Stimulated activated naive CD8-positive, alpha-beta T cell treated with anti-CD3 and anti-CD28 coated beads, Interleukin-15, Interleukin-2, amounts not matched to agents 100 U/mL and 50 U/mL, for 24 hours (primary cell): ENCODE results near the gene ENPP7.
"Not testable (repeated sequence)": the region's sequence is repeated elsewhere in the genome, so short reads cannot be mapped to it uniquely, and the experiment has no call there.

Experiments used
- ATAC-seq: fragments of 150-1000 bp; cut with Tn5 transposase; one replicate; pipeline ENCODE4 v1.10.0; 2021
- DNase-seq: peaks from one replicate; pipeline ENCODE4 v3.0.0; 2021

ENPP7 gene

DNA sequence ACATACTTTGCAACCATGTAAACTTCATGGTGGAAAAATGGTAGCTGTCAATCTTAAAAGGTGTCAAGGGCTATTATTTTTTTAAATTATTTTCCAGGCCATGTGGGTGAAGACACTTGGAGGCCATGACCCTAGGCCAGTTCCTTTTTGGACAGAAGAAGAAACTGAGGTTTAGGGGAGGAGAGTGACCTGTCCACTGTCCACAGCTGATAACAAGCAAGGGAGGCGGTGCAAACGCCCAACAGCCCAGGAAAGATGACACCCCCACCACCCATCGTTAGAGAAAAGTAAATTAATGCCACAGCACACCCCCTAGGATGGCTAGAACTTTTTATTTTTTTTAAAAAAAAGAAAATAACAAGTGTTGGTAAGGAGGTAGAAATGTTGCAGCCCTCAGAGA lies 19.2 kb downstream of the ENPP7 start:
- no peak for DNase-seq

DNA sequence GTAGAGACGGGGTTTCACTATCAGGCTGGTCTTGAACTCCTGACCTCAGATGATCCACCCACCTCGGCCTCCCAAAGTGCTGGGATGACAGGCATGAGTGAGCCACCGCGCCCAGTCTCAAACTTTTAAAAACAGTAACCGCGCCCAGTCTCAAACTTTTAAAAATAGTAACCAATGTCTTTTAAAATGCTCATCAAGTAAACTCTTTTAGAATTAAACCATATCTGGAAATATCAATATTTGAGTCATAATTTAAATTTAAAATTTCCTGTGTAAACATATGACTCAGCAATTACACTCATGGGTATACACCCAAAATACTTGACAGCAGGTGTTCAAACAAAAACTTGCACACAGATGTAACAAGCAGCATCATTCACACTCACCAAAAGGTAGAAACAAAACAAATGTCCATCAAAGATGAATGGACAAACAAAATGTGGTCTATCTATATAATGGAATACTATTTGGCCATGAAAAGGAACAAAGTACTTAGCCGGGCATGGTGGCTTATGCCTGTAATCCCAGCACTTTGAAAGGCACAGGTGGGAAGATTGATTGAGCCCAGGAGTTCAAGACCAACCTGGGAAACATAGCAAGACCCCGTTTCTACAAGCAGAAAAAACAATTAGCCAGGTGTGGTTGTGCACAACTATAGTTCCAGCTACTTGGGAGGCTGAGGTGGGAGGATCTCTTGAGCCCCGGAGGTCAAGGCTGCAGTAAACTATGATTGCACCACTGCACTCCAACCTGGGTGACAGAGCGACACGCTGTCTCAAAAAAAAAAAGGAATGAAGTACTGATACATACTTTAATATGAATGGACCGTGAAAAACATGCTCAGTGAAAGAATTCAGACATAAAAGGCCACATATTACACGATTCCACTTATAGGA lies 20.2 kb downstream of the ENPP7 start:
- DNase-seq: no peak
- ATAC-seq: no peak

More for the DNA sequence above, 19.2 kb downstream of the ENPP7 start:
- ATAC-seq: no peak

DNA sequence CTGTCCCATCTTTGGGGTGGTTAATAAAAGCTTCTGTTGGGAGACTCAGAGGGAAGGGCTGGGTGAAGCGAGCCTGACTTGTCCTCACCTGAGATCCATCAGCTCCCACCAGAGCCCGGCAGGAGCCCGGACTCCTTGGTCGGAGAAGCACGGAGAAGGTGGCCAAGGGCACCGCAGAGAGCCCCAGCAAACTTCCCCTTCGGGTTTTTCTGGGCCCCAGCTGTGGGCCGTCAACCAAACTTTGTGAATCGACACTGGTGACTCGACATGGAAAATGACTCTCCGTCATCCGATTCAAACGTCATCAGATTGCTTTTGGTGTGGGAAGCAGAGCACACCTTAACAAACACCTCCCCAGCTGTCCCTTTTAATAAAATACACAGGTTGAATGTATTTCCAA lies 21.4 kb downstream of the ENPP7 start:
- ATAC-seq (peak; percentile 67), DNase-seq (peak; percentile 43)

DNA sequence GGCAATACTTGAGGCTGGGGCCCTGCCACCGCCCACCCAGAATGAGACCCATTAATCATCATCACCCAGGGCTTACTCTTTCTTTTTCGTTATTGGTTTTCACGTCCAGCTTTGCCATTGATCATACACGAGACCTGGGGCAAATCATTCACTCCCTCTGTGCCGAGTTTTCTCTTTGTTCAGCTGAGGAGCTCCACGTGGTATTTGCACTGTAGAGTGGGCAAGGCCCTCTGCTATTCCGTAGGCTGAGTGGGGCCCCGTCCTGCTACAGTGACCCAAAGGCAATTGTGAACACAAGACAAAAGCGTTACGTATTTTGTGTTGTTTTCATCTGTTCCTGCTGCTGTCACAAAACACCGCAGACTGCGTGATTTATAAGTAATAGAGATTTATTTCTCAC lies 23.6 kb downstream of the ENPP7 start:
- ATAC-seq (no peak), DNase-seq (no peak)

DNA sequence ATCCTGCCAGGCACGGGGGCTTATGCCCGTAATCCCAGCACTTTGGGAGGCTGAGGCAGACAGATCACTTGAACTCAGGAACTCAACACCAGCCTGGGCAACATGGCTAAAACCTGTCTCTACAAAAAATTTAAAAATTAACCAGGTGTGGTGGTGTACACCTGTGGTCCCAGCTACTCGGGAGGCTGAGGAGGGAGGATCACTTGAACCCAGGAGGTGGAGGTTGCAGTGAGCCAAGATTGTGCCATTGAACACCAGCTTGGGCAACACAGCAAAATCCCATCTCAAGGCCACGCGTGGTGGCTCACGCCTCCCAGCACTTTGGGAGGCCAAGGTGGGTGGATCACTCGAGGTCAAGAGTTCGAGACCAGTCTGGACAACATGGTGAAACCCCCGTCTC lies 24.2 kb downstream of the ENPP7 start:
- not testable (repeated sequence) for ATAC-seq, DNase-seq

DNA sequence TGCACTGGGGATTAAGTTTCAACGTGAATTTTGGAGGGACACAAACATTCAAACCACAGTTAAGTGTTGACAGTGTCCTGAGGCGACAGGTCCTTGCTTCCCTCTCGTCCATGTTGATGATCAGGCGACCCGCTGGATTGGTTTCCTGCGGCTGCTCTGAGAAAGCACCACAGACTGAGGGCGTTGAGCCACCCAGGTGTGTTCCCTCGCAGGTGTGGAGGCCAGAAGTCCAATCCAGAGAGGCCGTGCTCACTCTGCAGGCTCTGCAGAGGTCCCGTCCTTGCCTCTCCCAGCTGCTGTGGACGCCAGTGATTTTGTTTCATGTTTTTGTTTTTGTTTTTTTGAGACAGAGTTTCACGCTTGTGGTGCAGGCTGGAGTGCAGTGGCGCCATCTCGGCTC lies 24.8 kb downstream of the ENPP7 start:
- no peak for DNase-seq
- no peak for ATAC-seq

DNA sequence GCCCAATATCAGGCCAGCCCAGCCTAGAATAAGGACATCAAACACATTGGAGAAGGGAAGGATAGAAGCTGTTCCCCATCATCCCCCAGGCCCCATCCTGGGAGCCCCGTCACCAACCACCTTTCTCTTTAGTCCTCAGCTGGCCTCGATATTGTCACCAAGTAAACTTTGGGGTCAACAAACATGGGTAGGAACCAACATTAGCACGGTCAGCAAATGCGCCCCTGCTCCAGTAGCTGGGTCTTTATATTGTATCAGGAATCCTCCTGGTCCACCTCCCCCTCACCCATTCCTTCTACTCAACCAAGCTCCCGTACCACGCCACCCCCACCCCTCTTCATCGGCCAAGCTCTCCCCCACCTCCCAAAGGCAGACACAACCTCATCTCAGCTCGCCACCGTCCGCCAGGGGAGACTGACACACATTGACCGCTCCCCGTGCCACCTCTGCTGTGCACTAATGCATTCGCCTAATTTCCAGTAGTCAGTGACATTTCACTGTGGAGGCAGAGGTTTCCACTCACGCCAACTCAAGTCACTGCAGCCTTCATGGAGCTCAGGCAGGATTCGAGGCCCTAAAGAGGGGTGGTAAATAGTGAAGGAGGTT lies 26.5 kb downstream of the ENPP7 start:
- no peak for ATAC-seq

DNA sequence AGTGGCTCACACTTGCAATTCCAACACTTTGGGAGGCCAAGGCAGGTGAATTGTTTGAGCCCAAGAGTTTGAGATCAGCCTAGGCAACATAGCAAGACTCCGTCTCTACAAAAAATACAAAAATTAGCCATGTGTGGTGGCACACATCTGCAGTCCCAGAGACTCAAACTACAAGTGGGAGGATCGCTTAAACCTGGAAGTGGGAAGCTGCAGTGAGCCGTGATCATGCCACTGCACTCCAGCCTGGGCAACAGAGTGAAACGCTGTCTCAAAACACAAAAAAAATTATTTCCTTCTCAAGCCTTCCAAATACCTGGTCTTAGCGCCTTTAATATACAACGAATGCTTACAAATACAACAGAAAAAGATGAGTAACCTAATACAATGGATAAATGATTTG lies 27.5 kb downstream of the ENPP7 start:
- ATAC-seq (no peak), DNase-seq (no peak)

More for the DNA sequence above, 26.5 kb downstream of the ENPP7 start:
- DNase-seq: no peak

DNA sequence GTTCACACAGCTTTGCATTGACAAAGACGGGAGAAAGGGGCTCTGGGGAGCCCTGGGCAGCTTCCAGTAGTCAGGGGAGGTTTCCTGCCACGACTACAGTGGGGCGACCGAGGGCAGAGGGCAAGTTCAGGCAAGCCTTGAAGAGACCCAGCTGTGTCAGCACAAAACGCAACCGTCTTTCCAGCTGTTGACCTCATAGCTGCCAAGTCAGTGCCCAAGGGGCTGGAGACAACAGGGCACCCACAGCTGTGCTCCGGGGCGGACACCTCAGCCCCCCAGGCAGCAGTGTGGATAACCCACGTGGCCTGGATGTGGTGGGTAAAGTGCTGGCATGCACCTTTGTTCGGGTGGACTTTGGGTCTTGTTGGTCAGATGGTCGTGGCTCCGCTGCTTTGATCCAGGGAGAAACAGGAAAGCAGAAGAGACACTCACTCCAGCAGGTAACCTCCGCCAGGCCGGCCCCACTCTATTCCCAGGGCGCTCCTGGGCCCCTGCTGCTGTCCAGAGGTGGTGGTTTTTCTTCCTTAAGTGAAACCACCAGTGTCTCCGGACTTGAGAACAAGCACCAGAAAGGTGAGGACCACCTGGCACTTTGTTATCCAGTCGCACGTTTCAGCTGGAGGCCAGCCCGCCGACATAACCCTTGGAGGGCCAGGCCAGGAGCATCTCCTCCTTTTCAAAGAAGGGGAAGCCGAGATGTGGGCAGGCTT lies 29.6 kb downstream of the ENPP7 start:
- ATAC-seq (no peak), DNase-seq (no peak)

DNA sequence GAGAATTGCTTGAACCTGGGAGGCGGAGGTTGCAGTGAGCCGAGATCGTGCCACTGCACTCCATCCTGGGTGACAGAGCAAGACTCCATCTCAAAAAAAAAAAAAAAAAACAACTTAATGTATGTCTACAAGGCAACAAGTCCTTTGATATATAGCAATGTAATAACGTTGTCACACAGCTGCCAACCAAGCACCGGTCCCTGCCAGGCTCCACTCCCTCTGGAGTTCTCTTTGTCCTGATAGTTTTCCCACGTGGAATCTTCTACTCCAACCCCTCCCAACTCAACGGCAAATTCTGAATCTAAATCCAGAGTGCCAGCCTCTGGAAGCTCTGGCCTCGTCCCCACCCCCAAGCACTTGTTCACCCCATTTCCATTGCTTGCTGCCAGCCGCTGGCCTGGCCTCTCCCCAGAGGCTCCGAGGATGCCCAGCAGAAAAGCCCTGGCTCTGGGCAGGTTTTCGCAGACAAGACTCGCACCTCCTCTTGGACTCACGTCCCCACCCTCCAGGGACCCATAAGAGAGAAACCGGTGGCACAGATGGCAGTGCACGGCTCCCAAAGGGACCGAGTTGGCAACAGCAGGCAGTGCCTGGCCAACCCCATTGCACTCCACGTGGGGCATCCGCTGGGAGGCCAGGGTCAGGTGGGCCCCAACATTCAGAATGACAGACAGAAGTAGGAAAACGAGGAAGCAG lies 31.3 kb downstream of the ENPP7 start:
- DNase-seq (no peak), ATAC-seq (no peak)

DNA sequence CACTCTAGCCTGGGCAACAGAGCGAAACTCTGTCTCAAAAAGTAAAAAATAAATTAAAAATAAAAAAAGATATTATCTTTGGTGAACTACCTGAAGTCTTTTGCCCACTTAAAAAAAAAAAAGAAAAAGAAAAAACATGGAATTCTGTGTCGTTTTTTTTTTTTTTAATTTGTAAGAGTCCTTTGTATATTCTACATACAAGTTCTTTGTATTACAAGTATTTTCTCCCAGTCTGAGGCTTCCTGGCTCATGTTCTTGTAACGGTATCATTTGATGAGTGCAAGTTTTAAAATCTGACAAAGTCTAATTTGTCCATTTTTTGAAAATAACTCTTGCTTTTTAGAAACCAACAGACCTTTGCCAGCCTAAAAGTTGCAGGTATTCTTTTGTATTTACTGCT lies 35.0 kb downstream of the ENPP7 start:
- DNase-seq: no peak
- no peak for ATAC-seq

DNA sequence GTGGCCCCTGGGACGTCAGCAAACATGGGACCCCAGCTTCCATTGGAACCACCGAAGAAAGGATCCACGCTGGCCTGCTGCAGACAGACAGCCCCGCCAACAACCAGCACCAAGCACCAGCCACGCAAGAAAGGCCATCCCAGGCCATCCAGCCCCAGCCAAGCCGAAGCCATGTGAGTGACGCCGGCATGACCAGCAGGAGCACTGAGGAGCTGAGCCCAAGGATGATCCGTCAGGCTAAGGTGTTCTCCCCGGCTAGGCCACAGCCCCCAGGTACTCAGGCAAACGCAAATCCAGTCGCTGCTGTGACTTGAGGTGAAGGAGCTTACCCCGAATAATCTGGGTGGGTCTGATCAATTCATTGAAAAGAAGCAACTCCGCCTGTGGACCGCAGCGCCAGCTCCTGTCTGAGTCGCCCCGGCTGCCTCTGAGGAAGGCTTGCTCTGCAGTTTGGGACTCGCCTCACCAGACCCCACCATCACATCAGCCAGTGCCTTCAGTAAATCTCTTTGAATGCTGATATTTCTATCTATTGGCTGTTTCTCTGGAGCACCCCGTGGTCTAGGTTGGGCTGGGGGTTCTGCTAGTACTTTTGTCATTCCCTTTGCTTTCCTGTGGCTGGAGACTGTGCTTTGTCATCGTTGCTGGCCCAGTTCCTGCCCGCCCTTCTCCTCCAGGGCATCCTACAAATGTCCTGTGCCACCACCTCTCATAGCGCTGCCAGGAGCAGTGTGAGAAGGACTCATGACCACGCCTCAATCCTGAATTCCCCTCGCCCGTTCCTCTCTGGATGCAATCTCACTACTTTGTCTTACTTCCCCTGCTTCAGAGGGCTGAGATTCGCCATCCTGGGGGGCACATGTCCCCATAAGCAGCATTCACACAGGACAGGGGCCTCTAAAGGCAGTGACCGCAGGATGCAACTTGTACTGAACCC lies 39.1 kb downstream of the ENPP7 start:
- DNase-seq (no peak), ATAC-seq (no peak)

DNA sequence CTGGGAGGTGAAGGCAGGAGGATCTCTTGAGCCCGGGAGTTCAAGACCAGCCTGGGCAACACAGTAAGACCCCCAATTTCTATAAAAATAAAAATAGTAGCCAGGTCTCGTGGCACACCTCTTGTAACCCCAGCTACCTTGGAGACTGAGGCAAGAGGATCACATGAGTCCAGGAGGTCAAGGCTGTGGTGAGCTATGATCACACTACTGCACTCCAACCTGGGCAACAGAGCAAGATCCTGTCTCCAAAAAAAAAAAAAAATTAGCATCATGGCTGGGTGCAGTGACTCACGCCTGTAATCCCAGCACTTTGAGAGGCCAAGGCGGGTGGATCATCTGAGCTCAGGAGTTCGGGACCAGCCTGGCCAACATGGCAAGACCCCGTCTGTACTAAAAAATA lies 40.5 kb downstream of the ENPP7 start:
- no peak for ATAC-seq

DNA sequence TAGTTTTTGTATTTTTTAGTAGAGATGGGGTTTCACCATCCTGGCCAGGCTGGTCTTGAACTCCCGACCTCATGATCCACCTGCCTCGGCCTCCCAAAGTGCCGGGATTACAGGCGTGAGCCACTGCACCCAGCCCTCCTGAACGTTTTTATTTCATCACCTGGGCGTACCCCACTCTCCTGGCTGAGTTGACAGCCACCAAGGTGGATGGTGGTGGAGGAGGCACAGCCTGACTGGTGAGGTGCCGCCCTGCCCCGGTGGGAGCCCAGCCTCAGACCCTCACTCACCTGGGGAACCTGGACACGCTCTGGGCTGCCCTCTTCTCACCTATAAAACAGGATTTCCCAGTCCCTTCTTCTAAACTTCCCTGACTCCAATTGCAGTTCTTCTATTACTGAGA lies 42.0 kb downstream of the ENPP7 start:
- not testable (repeated sequence) for ATAC-seq, DNase-seq

More for the DNA sequence above, 40.5 kb downstream of the ENPP7 start:
- no peak for DNase-seq

DNA sequence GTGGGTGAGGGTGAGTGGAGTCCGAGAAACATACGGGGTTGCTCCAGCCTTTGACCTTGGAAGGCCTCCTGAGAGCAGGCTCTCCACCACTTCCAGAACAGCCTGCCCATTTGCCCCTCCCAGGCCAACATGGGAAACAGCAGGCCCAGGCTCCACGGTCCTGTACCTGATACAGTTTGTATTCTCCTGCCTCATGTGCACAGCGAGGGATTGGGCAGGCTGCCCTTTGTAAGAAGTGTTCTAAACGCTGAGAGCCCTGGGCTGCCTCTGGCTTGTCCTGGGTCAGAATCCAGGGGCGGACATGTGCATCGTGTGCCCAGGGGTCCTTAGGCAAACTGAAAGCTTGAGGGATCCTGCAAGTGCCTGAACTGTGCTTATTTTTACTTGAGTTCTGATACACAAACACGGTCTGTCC lies 43.8 kb downstream of the ENPP7 start:
- DNase-seq (no peak), ATAC-seq (no peak)

DNA sequence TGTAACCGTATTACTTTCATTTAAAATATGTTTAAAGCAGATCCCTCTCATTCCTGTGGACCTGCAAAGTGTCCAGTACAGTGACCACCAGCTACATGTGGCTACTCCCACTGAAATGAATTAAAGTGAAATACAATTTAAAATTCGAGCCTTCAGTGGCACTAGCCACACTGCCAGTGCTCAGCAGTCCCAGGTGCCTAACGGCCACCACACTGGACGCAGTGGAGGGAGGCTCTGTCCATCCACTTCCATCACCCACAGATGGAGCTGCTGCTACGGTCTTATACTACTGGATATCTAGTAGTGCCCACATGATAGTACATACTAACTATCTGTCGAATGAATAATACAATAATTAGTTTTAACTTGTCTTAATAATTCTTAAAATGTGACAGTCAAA lies 44.9 kb downstream of the ENPP7 start:
- ATAC-seq (no peak), DNase-seq (no peak)

DNA sequence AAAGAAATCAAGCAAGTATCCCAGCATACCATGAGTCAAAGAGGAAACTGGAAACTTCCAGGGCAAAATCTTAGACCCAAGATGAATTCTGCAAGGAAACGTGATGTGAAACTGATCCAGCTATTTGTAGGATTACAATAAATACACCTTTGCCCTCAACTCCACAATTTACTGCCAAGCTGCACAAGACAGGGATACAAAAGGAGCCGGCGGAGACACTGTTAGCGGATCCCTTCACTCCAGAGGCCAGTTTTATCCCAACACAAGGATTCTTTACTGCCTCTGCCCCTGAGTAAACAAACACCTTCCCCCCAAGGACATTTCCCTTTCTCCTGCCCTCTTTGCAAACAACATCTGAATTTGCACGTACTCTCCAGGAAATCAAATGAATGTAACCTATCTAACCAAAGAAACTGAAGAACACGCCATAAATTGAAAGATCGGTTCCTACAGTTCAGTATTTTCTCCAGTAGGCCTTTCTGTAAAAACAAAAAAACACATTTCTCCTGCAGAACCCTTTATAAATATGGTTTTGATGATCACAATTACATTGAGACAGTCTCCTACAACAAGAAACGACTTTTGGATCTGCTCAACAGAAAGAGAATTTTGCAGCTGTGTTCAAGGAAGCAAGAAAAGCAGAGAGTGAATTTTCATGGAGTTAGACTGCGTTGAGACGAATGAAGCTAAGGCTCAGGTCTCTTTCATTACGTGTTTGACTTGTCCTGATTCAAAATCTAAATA lies 45.8 kb downstream of the ENPP7 start:
- ATAC-seq (no peak), DNase-seq (no peak)

DNA sequence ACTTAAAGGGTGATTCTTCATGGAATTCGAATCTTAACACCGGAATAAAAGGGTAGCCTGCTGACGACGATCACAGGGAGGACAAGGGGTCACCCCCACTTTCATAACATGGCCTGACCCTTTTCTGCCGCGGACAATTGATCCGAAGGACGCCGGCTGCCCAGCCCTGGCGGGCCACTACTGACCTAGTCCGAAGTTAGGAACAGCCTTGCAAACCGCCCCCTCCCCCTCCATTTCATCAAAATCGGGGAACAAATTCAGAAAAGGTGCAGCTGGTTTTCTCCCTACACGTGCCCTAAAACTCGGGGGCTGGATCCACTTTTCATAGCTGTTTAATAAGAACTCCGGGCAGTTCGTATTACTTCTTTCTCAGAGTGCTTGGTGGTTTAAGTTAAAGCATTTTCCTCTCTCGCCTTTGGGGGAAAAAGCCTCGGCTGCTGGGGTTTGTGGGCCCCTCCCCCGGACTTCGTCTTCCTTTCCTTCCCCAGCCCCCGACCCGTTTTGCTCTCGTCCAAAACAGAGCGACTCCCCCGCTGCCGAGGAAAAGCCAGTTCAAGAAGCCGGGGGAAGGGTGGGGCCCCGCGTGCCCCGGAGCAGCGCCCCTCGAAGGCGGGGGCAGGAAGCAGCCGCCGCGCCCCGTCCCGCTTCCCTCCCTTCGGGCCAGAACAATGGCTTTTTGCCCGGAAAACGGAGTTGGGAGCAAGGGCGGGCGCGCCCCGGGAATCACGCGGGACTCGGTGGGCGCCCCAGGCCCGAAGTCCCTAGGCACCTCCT lies 46.6 kb downstream of the ENPP7 start:
- ATAC-seq: peak; percentile 2
- peak; percentile 52 for DNase-seq

DNA sequence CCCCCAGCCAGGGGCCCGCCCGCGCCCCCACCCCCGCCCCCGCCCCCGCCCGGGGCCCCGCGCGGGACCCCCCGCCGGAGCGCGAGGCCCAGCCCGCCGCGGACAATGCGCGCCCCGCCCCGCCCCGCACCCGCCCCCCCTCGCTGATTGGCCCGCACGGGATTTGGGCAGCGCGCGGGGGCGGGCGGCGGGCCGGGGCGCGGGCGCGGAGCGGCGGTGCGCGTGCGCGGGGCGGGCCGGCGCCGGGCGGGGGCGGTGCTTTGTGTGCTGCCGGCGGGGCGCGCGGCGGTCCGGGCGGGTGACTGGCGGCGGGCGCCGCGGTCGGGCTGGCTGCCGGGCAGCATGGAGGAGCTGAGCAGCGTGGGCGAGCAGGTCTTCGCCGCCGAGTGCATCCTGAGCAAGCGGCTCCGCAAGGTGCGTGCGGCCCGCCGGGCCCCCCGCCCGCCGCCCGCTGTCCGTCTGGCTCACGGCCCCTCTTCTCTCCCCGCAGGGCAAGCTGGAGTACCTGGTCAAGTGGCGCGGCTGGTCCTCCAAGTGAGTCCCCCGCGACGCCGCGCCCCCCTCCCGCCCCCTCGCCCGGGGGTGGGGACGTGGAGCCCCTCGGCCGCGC lies 47.3 kb downstream of the ENPP7 start, which contains the start of gene CBX2:
CBX2 (plus strand) TSS at position 255 of the 610 bp plus-strand sequence; CDS start at position 343, 88 bp downstream.
- ATAC-seq: peak; percentile 66
- peak; percentile 86 for DNase-seq
